ENCODE measurements around the gene A3GALT2.

The A3GALT2 gene

DNA sequence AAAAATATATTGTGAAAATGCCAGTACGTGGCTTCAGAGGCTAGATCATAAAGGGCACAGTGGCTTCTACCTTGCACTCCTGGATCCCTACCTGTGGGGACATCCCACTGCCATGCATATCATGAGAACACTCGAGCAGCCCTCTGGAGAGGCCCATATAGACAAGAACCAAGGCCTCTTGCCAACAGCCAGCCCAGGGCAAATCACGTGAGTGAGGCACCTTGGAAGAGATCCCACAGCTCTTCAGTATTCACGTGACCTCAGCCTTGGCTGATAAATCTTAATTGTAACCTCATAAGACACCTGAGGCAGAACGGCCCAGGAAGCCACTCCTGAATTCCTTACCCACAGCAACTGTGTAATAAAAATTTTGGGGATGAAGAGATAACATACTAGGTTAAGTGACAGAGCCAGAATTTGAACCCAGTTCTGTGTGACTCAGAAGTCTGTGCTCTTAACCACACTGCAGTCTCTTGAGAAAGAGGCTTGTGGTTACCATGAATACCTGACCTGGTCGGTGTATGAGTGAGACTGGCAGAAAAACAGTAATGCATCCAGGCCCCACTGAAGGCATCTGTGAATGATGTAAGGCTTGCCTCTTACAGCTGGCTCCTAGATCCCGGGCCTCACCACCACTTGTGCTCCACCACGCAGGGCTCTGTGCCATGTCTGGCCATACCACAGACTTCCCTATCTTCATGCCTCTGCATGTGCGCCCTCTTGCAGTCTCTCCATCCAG is 6.9 kb upstream of the A3GALT2 start:
- DNase-seq (ENCODE audit: extremely low spot score): no peak
- CTCF ChIA-PET: no interaction called here
- POLR2A ChIA-PET: no interaction called here
- TF ChIP-seq FOXA1 (IDR thresholded peaks at IDR 0.05) (no peak), LEF1 (IDR thresholded peaks at IDR 0.05; ENCODE audit: borderline replicate concordance) (no peak), BHLHE40 (IDR thresholded peaks at IDR 0.05; ENCODE audit: borderline replicate concordance) (no peak), FOXK2 (IDR thresholded peaks at IDR 0.05) (no peak), L3MBTL2 (conservative IDR thresholded peaks at IDR 0.05) (no peak), TARDBP (IDR thresholded peaks at IDR 0.05) (no peak)
- TF ChIP-seq, protein P1, sequence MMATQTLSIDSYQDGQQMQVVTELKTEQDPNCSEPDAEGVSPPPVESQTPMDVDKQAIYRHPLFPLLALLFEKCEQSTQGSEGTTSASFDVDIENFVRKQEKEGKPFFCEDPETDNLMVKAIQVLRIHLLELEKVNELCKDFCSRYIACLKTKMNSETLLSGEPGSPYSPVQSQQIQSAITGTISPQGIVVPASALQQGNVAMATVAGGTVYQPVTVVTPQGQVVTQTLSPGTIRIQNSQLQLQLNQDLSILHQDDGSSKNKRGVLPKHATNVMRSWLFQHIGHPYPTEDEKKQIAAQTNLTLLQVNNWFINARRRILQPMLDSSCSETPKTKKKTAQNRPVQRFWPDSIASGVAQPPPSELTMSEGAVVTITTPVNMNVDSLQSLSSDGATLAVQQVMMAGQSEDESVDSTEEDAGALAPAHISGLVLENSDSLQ (IDR thresholded peaks at IDR 0.05): no peak

DNA sequence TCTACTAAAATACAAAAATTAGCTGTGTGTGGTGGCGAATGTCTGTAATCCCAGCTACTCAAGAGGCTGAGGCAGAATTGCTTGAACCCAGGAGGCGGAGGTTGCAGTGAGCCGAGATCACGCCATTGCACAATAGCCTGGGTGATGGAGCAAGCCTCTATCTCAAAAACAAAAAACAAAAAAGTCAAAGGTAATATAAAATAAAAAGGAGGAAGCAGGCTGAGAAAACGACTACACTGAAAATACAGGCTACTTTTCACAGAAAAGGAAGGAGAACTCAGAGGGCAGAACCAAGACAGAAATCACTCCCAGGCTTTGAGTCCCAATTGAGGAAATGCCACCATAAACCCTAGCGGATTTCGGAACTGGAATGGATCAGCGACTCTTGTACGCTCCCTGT is 5.9 kb upstream of the A3GALT2 start:
- ChIA-PET POLR2A (no interaction called here), CTCF (no interaction called here)
- DNase-seq (ENCODE audit: extremely low spot score): no peak
- no peak for TF ChIP-seq LEF1 (IDR thresholded peaks at IDR 0.05; ENCODE audit: borderline replicate concordance)
- no peak for TF ChIP-seq CTBP1 (IDR thresholded peaks at IDR 0.05; ENCODE audit: borderline replicate concordance)
- no peak for TF ChIP-seq HDGF (IDR thresholded peaks at IDR 0.05; ENCODE audit: borderline replicate concordance)
- TF ChIP-seq, protein P1 (IDR thresholded peaks at IDR 0.05): no peak
- no peak for TF ChIP-seq FOXK2 (IDR thresholded peaks at IDR 0.05)
- no peak for TF ChIP-seq TARDBP (IDR thresholded peaks at IDR 0.05)
- no peak for TF ChIP-seq BHLHE40 (IDR thresholded peaks at IDR 0.05; ENCODE audit: borderline replicate concordance)
- TF ChIP-seq ZNF384 (IDR thresholded peaks at IDR 0.05): no peak
- TF ChIP-seq FOXM1 (IDR thresholded peaks at IDR 0.05; ENCODE audit: borderline replicate concordance): no peak
- TF ChIP-seq FOXA1 (IDR thresholded peaks at IDR 0.05): no peak
- no peak for TF ChIP-seq SUZ12 (IDR thresholded peaks at IDR 0.05)
- no peak for TF ChIP-seq SP1 (IDR thresholded peaks at IDR 0.05)
- no peak for TF ChIP-seq NFRKB (IDR thresholded peaks at IDR 0.05)
- TF ChIP-seq ELF4 (IDR thresholded peaks at IDR 0.05): no peak
- no peak for TF ChIP-seq L3MBTL2 (conservative IDR thresholded peaks at IDR 0.05)
- TF ChIP-seq ARNT (IDR thresholded peaks at IDR 0.05): no peak

DNA sequence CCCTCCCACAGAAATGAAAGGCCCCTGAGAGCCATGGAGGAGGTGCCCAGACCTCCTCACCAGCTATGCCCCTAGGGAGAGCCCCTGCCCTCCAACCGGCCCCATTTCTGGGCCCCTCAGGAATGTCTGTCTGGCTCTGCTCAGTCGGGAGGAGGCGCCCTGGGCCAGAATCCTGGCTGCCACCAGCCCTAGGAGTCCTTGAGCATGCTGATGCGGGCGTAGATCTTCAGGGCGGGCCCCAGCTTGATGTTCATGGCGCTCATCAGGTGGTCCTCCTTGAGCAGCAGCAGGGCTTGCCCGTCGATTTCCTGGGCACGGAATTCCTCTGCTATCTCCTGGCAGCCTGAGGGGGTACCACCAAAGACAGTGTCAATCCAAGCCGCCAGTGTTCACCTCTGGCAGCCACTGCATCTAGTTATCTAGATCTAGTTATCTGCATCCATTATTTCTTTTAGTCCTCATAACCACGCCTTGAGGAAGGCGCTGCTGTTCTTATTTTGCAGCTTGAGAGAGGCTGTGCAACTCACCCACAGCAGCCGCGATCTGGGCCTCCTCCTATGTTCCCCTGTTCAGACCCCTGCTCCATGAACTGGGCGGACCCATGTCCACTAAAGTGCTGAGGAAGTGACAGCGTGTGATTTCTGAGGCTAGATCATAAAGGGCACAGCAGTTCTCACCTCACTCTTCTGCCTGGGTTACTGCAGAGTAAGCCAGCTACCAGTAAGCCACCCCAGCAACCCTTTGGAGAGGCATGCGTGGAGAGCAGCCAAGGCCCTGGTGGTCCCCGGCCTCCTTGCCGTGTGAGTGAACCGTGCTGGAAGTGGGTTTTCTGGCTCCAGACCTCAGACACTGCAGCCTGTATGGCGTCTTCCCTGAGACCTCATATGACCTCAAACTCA is 4.0 kb upstream of the A3GALT2 start:
- TF ChIP-seq TARDBP (IDR thresholded peaks at IDR 0.05): no peak
- no peak for TF ChIP-seq L3MBTL2 (conservative IDR thresholded peaks at IDR 0.05)
- no peak for TF ChIP-seq FOXK2 (IDR thresholded peaks at IDR 0.05)
- no peak for DNase-seq (ENCODE audit: extremely low spot score)
- ChIA-PET CTCF (no interaction called here), POLR2A (no interaction called here)

DNA sequence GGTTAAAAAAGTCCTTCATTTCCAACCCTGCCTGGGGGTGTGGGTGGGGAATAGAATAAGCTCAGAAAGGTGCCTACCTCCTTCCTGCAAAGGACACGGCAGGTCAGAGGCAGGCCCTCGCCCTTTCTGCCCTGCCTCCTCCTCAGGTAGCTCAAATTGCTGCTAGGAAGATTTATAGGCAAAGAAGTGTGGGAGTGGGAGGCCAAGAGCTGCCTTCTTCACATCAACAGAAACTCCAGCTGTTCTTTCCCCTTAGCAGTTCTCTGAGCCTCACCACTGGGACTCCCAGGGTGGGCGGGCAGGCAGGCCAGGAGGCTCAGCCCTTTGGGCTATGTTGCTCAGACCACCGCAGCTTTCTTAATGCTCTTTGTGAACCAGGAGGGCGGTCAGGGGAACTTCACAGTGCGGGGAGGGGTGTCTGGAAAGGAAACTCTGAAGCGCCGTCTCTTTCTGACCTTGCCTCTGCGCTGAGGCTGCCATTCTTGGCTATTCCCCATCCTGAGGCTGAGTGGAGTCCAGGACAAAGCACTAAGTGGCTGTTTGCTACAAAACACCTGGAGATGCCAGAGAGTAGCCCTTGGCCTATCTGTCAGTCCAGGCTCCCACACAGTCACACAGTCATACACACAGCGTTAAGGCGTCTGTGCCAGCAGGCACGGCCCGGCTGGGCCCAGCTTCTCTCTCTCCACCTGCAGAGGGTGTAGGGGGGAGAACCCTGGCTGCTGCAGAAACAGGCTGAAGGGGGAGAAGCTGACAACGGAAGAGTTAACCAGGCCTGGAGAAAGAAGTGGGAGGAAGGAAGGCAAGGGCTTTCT is 3.0 kb upstream of the A3GALT2 start:
- DNase-seq (ENCODE audit: extremely low spot score): no peak
- ChIA-PET CTCF (no interaction called here), POLR2A (interaction anchor here (1.4 kb wide), 1 partner anchor 26 kb away, joined by 4 read pairs; no protein-coding TSS in a partner anchor)
- TF ChIP-seq, protein P1 (IDR thresholded peaks at IDR 0.05): no peak
- TF ChIP-seq ZNF384 (IDR thresholded peaks at IDR 0.05) (no peak), FOXK2 (IDR thresholded peaks at IDR 0.05) (no peak), NFRKB (IDR thresholded peaks at IDR 0.05) (no peak), ELF4 (IDR thresholded peaks at IDR 0.05) (no peak), BHLHE40 (IDR thresholded peaks at IDR 0.05; ENCODE audit: borderline replicate concordance) (no peak), L3MBTL2 (conservative IDR thresholded peaks at IDR 0.05) (no peak), SP1 (IDR thresholded peaks at IDR 0.05) (no peak), HDGF (IDR thresholded peaks at IDR 0.05; ENCODE audit: borderline replicate concordance) (no peak), LEF1 (IDR thresholded peaks at IDR 0.05; ENCODE audit: borderline replicate concordance) (no peak), FOXM1 (IDR thresholded peaks at IDR 0.05; ENCODE audit: borderline replicate concordance) (no peak), TARDBP (IDR thresholded peaks at IDR 0.05) (no peak), ARNT (IDR thresholded peaks at IDR 0.05) (no peak), CTBP1 (IDR thresholded peaks at IDR 0.05; ENCODE audit: borderline replicate concordance) (no peak)

DNA sequence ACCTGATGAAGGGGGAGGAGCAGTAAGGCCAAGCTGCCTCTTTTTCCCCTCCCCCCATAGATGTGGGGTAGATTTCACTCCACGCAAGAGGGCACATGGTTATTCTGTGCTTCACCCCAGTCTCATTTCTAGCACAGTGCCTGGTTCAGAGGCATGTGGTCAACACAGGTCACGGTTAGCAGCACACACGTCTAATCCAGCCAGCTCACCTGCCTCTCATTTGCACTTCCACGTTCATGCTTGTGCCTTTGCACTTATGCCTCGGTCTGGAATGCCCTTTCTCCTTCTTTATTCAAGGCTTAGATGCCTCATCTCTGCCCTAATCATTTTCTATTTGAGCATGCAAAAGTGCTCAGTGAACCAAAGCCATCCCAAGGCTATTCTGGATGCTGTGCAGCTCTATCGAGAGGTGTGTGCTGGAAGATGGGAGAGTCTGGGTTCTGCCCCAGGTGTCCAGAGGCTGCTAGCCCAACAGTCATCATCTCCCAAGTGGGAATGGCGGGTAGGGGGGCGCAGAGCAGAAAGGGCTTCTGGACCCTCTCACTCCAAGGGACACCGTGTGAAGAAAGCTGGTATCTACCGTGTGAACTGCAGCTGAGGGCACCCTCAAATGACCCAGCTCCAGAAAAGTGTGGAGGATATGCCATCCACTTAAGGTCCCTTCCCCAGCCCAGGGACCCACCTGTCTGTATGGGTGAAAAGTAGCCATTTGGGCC is 2.1 kb upstream of the A3GALT2 start:
- ChIA-PET CTCF (no interaction called here), POLR2A (interaction anchor here (1.4 kb wide), 1 partner anchor 27 kb away, joined by 4 read pairs; no protein-coding TSS in a partner anchor)
- no peak for DNase-seq (ENCODE audit: extremely low spot score)
- TF ChIP-seq TARDBP (IDR thresholded peaks at IDR 0.05) (no peak), FOXK2 (IDR thresholded peaks at IDR 0.05) (no peak), ARNT (IDR thresholded peaks at IDR 0.05) (no peak), SP1 (IDR thresholded peaks at IDR 0.05) (no peak), SUZ12 (IDR thresholded peaks at IDR 0.05) (no peak), LEF1 (IDR thresholded peaks at IDR 0.05; ENCODE audit: borderline replicate concordance) (no peak), CTBP1 (IDR thresholded peaks at IDR 0.05; ENCODE audit: borderline replicate concordance) (no peak), NFRKB (IDR thresholded peaks at IDR 0.05) (no peak), L3MBTL2 (conservative IDR thresholded peaks at IDR 0.05) (no peak), FOXM1 (IDR thresholded peaks at IDR 0.05; ENCODE audit: borderline replicate concordance) (no peak), HDGF (IDR thresholded peaks at IDR 0.05; ENCODE audit: borderline replicate concordance) (no peak), FOXA1 (IDR thresholded peaks at IDR 0.05) (no peak), BHLHE40 (IDR thresholded peaks at IDR 0.05; ENCODE audit: borderline replicate concordance) (no peak), ZNF384 (IDR thresholded peaks at IDR 0.05) (no peak), ELF4 (IDR thresholded peaks at IDR 0.05) (no peak)
- TF ChIP-seq, protein P1 (IDR thresholded peaks at IDR 0.05): no peak

Measured in HEK293T (cell line).